GM18858 (cell line): ENCODE data around the gene ENO3.

Experiments used
- ATAC-seq: cut with Tn5 transposase; IDR thresholded peaks from one replicate; pipeline ENCODE4 v1.9.1; 2021; ENCODE audit not compliant: unreplicated experiment

ENO3 gene

GRCh38 chr17:4972752-4973151, 21.8 kb downstream of the ENO3 start:
- ATAC-seq = no peak

DNA sequence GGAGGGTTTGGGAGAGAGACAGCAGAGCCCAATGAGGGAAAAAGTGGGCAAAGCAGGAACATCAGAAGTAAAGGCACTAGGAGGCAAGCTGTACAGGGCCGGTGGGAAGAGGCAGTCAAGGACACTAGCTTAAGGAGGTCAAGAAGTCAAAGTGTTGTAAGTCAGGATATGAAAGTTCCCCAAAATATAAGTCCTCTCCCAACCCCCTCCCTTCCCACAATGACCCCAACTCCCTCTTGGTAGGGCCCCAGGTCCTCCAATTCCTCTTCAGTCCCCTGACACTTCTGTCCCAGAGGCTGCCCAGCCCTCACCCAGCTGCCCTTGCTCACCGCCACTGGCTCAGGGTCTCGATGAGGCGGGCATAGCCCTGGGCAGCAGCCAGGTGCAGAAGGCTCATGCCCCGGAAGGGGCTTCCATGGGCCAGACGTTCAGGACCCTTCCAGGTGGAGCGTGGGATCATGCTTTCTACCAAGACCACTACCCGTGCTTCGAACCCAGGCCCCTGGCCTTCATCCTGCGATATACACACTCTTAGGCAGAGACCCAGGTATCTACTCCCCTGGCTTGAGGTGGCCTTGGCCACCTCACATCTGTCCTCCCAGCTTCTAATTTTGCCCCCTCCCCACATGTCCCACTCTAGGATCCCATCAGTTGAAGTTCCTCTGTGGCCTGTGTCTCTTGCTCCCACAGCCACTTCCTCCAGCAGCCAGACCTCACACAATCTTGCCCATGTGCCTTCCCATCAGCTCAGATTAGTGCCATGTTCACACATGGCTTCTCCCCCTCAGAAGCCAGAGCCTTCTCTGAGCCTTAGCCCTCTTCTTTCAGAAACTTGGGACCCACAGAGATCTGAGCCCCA, 22.6 kb downstream of the ENO3 start:
- ATAC-seq = no peak

DNA sequence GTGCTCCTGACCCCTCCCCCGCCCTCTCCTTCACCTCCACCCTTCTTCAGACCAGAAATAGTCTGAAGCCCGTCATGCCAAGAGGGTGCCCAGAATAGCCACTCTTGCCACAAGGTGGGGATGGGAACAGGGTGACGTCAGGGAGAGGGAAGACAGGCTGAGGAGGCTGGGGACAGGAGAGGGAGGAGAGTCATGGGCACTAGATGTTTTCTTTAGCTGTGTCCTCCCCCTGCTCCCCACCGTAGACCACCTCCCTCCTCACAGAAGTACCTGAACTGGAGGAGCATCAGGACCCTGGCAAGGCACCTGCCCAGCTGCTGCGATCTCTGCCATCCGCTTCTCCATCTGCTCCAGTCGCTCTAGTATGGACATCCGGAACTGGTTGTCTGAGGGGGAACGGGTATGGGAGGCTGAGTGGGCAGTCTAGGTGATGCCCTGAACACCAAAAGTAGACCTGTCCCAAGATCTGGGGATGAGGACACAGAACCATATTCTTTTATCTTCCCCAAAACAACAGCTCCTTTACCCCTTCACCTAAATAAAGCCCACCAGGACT, 23.3 kb downstream of the ENO3 start:
- ATAC-seq = no peak

DNA sequence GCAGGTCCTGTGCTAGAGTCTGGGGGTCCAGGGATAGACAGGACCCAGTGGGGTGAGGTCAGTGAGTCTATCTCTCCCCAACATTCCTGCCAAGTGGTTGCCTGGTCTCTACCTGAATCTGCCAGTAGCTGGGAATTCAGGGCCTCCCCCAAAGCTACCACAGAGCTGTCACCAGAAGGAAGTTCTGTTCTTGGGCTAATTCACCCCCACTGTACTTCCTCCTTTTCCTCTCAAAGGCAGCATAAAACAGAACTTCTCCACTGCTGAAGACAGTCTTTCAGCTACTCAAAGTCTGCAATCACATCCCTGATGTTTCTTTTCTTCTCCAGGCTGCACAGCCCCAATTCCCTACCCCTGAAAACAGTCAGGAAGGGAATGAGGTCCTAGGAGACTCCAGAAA, 27.8 kb downstream of the ENO3 start:
- no peak for ATAC-seq

GRCh38 chr17:4980644-4981216, 29.8 kb downstream of the ENO3 start:
- no peak for ATAC-seq

- no peak for ATAC-seq
These were observed 31.4 kb downstream of the ENO3 start for GRCh38 chr17:4982305-4982704.

DNA sequence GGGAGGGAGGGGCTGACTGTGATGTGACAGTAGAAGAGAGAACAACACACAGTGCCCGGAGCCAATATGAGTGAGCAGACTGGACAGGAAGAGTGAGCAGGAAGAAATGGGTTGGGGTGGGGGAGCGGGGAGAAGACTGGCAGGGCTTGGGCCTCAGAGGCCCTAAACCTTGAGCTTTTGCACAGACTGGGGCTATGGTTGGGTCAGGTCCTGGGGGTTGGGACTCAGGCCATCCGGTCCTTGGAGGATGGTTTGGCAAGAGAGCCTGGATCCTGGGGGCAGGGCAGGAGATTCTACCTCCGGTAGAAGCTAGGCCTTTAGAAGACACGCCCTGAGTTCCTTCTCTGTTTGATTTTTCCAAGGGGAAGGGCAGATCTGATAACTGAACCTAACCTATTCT, 35.5 kb downstream of the ENO3 start:
- ATAC-seq = no peak

DNA sequence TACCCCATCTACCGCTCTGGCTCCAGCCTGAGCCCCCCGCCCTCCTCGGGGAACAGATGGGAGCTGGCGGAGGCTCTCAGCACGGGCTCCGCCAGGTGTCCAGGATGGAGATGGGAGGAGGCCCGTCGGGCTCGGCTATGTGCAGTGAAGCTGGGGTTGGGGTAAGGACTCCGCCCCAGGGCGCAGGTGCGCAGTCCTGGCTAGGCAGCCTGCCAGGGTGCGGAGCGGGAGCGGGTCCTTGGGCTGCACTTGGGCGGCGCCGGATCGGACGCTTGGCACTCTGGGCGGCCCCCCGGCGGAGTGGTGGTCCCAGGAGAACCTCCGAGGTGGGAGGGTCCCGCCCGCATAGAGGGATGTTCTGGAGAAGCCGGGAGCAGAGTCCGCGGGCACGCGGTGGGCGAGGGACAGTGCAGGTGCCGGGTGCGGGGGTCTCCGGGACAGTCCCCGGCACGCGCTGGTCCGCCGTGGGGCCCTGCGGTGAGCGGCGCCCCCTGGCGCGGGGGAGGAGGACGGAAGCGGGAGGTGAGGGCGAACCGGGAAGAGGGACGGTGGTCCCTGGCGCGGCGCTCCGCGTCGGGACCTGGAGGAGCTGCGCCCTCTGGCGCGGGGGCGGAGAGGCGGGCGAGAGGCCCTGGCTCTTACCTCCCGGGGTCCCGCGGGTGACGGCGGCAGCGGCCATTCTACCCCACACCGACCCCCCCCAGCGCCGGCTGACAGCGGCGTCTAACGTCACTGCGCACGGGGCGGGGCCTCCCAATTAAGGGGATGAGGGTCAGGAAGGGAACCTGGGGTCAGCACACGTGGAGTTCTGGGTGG, 36.2 kb downstream of the ENO3 start, which contains the start of gene CAMTA2:
Gene CAMTA2, minus strand, starts transcription at position 725 of the 816 bp plus-strand sequence. CDS start 1,453 bp downstream, outside the sequence.
- ATAC-seq = no peak

DNA sequence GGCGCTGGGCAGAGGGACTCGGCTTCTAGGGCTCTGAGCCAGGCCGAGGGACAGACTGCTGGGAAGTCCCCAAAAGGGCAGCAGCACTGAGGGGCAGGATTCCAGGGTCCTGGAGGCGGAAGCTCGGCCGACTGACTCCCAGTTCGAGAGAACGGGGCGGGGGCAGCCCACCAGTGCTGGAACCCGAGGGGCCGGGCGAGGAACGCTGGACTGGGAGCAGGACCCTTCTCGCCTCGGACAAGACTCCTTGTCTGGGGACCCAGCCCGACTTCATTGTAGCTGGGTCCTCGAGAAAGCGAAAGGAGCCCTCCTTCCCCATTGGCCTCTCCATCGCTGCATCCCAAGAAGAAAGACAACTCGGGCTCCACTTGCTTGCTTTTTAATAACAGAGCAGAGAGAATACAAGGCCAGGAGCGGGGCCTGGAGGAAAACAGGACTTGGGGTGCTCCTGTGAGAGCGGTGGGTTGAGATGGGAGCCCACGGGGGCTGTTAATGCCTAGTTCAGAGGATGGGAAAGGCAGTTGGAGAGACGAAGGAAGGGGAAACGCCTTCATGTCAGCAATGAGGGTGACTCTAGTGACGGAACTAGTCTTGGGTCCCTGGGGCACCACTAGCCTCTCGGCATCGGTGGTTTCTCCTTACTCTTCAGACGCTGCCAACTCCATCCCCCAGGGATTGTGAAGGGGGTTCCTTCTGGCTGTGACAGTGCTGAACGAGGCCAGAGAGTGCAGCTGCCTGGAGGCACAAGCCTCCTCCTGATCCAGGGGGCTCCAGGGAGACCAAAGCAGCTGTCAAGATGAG, 37.0 kb downstream of the ENO3 start:
- no peak for ATAC-seq

- ATAC-seq = no peak
These were observed 43.2 kb downstream of the ENO3 start for GRCh38 chr17:4994081-4994595.

DNA sequence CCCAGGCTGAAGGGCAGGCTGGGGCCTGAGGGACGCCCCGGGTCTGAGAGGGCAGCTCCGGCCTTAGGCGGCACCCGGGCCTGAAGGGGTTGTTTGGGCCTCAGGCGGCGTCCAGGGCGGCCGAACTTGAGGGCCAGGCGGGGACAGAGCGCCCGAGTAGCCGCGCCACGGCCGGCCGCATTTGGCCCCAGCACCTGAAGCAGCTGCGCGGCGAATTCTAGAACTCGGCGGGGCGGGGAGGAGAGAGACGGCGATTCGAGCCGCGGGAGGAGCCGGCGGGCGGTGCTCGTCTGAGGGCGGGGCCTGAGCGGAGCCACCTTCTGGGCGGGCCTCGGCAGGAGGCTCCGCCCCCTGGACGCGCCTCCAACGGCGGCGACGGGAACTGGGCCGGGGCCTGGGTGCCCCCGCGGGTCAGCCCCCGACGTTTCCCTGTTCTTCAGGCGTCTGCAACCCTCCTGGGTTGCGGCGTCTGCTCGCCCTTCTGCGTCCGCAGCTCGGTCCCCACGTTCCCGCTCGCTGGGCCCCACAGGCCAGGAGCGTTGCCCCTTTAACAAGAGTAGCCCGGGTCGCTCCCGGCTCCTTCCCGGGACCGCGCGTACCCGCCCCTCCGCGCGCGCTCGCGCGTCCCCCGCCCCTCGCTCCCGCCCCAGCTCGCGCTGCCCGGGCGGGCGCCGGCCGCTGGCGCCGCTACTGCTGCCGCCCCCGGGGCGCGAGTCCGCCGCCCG, 46.5 kb downstream of the ENO3 start, which contains the start of the genes INCA1 and KIF1C:
Gene INCA1, minus strand, starts transcription at position 221 of the 725 bp plus-strand sequence. CDS start 3,085 bp downstream, outside the sequence.
Gene KIF1C, plus strand, starts transcription at position 649 of the 725 bp plus-strand sequence. CDS start 2,297 bp downstream, outside the sequence.
- ATAC-seq = peak; percentile 79

GRCh38 chr17:4998027-4998731, 47.3 kb downstream of the ENO3 start:
- no peak for ATAC-seq

- ATAC-seq = no peak
These were observed 48.0 kb downstream of the ENO3 start for GRCh38 chr17:4998732-4999429.

- no peak for ATAC-seq
These were observed 48.6 kb downstream of the ENO3 start for GRCh38 chr17:4999430-5000093.

- ATAC-seq = no peak
These were observed 49.3 kb downstream of the ENO3 start for GRCh38 chr17:5000237-5000639.

GRCh38 chr17:5002121-5002788, 51.3 kb downstream of the ENO3 start:
- ATAC-seq = no peak
